ENCODE data around the gene FGF19.

Gene FGF19

GRCh38 chr11:69654001-69654659, 49.7 kb downstream of the FGF19 start:
- no peak for DNase-seq

- DNase-seq = no peak
These were observed 50.3 kb downstream of the FGF19 start for GRCh38 chr11:69653406-69653960.

GRCh38 chr11:69652999-69653398, 50.8 kb downstream of the FGF19 start:
- no peak for DNase-seq

- DNase-seq = no peak
These were observed 51.8 kb downstream of the FGF19 start for GRCh38 chr11:69651834-69652620.

- no peak for DNase-seq
These were observed 52.9 kb downstream of the FGF19 start for GRCh38 chr11:69650832-69651344.

GRCh38 chr11:69650081-69650831, 53.6 kb downstream of the FGF19 start:
- no peak for DNase-seq

GRCh38 chr11:69649576-69649900, 54.3 kb downstream of the FGF19 start:
- no peak for DNase-seq

- no peak for DNase-seq
These were observed 54.9 kb downstream of the FGF19 start for GRCh38 chr11:69648679-69649575.

Measured in NCI-H2171 (cell line).